HG03571 (cell line): ENCODE results near the gene DYNLRB1.

ENCODE experiments used
- ATAC-seq: cut with Tn5 transposase; IDR thresholded peaks from one replicate; pipeline ENCODE4 v1.9.1; 2021; ENCODE audit not compliant: unreplicated experiment

The DYNLRB1 gene

DNA sequence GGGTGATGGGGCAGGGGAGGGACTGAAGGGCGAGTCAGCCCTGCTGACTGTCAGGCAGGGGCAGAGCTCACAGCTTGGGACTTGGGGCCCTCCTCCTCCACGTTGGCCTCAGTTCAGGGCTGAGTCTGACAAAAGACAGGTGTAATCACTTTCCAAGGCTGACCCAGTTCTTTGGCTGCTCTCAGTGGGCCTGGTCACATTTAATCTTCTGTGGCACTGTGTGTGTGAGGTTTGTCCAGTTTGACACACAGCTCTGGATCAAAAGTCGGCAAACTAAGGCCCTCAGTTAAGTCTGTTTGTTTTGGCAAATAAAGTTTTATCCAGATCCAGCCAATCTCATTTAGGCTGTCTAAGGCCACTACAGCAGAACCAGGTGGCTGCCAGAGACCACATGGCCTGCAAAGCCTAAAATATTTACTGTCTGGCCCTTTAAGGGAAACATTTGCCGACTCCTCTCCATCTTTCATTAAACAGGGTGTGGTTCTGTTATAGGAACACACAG, 37.2 kb downstream of the DYNLRB1 start:
- no peak for ATAC-seq

DNA sequence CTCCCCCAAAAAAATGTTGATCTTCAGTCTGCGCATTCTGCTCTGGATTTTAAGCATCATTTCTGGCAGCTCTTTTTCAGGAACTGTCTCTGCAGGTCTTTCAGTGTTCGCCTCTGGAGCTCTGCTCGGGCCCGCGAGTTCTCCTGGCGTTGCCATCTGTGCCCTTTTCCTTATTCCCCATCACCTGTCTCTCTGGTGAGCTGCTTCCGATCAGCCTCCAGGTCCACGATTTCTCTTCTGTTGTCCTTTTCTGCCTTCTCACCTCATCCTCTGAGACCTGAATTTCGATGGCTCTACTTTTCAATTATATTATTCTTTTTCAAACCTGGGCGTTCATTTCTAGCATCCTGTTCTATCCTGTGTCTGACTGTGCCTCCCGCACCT, 41.7 kb downstream of the DYNLRB1 start:
- no peak for ATAC-seq

DNA sequence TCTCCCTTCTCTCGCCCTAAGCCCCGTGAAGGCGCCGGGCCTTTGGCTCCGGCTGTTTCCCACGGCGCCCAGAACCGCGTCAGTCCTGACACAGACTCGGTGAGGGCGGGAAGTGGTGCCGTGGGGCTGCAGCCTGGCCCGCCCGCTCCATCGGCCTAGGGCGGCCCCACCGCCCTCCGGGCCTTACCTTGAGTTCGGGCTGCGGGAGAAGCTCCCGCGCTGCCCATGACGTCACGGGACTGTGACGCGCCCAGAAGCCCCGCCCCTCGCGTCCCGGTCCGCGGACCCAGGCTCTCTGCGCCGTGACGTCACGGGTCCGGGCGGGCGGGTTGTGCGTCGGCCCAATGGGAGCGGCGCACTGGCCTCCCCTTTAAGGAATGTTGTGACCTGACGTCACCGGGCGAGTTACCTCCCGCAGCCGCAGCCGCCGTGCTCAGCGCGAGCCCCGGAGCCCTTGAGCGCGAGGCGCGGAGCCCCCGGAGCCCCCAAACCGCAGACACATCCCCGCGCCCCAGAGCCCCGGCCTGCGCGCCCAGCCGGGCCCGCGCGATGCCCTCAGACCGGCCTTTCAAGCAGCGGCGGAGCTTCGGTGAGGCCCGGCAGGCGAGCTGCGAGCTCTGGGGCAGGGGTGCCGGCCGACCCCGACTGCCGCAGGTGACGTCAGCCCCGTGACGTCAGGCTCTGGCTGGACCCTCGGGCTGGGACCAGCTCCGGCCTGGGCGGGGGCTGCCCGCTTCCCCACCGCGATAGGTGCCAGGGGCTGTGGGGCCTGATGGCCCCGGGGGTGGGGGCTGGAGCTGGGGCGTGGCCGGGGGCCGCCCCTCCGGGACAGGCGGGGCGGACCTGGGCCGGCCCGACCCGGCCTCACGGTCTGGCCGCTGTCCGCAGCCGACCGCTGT, 42.3 kb downstream of the DYNLRB1 start, which contains the start of gene MAP1LC3A:
TSS of gene MAP1LC3A (plus strand) at position 399 of the 899 bp plus-strand sequence. CDS start at position 550, 151 bp downstream.
- no peak for ATAC-seq

DNA sequence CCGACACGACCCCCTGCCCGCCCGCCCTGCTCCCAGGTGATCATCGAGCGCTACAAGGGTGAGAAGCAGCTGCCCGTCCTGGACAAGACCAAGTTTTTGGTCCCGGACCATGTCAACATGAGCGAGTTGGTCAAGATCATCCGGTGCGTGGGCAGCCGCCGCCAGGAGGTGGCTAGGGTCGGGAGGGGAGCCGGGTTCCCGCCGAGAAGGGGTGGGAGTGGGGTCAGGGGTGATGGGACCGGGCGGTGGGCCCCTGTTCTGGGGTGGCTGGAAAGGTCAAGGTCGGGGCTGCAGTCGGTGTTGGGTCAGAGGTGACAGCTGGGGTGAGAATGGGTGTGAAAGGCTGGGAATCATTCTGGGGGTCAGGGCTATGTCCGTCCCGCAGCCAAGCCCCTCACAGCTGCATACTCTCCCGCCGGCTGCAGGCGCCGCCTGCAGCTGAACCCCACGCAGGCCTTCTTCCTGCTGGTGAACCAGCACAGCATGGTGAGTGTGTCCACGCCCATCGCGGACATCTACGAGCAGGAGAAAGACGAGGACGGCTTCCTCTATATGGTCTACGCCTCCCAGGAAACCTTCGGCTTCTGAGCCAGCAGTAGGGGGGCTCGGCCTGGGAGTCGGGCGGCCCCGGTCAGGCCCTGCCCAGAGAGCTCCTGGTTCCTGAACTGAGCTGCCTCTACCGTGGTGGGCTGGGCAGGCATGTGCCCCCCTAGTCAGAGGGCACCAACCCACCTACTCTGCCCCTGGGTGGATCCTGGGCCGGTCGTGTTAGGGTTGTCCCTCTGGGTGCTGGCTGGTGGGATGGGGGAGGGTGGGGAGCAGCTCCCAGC, 43.3 kb downstream of the DYNLRB1 start:
- ATAC-seq = no peak

DNA sequence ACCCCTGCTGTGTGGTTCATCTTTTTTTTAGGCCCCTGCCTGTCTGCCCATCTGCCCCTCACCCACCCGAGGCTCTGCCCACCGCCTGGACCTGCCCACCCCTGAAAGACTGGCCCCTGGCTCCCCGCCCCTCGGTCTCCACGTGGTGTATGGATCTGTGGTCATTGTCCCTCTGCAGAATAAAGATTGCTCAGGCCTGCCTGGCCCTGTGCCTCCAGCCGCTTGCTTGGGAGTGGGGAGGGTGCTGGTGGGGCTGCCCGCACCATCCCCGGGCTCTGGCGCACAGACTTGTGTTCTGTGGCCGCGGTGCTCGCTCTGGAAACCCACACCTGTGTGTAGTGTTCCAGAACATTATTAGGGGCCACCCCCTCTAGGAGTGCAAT, 43.9 kb downstream of the DYNLRB1 start:
- ATAC-seq = no peak

DNA sequence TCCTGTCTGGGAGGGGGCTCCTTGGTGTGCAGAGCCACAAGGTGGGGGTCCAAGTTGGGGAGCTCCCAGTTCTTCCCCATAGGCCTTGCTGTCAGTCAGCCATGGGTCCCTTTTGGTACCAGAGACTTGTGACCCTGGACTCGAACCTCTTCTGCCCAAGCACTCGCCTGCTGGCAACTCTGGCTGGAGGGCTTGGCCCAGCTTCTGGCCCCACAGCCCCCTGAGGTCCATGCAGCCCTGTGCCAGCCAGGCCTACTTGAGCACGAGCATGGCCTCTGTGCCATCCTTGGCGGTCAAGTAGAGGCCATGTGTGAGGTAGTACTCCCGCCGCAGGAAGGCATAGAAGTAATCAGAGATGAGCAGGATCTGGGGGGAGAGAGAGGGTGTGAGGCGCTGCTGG, 44.4 kb downstream of the DYNLRB1 start:
- no peak for ATAC-seq

DNA sequence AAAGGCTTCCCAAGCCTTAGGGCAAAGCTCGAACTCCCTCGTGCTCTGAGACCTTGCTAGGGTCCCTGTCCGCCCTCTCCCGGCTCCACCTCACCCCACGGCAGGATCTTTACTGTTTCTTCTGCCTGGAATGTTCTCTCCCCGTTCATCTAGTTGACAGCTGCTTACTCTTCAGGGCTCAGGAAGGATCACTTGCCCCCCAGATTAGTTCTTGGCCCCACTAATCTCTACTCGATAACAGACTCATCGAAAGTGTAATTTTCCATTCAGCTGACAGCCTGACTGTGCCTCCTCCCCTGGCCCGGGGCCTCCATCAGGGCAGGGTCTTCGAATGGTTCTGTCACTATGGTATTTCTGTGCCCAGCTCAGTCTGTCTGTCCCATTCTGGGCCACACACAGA, 45.4 kb downstream of the DYNLRB1 start:
- no peak for ATAC-seq

DNA sequence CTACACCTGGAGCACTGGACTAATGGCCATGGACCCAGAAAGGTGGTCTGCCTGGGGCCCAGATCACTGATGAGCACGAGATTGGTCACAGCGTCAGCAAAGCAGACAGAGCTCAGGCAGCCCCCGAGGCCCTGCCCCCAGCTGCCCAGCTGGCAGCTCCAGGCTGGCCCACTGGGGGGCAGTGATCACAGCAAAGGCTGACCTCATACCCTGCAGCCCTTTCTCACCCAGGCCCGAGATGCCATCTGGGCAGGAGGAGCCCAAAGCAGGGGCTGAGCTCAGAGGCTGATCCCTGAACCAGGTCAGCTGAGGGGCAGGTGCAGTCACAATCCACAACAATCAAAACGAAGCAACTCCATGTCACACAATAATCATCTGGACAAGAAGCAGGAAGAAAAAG, 46.4 kb downstream of the DYNLRB1 start:
- no peak for ATAC-seq

DNA sequence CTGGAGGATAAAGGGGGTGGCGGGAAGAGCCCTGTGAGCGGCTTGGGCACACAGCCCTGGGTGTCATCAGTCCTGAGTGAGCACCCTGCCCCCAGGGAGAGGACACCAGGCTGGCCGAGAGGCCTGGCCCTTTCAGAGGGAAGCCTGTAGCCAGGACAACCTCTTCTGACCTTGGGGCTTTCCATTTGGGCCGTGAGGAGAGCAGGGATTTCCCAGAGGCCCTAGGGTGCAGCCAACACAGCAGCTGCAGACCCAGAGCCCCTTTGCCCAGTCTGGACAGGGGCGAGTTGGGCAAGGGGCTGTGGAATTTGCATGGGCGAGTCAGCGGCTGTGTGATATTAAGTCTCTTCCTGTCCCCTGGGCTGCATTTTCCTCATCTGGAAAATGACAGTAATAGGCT, 48.6 kb downstream of the DYNLRB1 start:
- ATAC-seq = no peak

DNA sequence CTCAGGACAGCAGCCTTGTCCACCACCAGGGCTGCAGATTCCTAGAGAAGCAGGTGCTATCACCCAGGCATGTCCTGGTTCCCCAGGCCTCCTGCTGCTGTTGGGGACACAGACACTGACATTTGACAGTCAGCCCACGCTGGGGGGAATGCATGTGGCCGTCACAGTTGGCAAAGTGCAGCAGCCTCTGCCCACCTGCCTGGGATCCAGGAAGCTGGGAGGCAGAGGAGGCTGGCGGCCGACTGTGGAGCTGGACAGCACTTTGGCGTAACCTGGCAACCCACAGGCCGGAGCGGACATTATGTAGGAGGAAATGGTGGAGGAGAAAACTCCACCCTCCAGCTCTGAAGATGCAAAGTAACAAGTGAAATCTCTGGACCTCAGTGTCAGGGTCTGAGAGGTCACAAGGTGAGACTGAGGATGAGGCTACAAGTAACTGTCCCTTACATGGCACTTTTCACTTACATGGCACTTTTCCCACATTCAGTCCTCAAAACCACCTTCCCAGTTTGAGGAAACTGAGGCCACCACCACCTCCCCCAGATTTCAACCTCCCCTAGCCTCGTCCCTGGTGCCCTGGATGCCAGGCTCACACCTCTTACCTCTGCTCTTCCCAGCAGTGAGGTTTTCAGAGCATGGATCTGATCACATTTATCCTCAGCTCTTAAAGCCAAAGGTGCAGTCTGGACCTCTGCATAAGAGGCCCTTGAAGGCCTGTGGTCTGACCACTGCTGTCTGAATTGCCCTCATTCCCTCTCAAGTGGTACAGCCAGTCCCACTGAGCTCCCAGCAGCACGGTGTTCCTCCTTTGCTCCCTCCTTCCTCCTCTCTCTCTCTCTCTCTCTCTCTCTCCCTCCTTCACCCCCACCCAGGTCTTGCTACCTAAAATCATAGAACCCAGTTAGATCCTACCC, 51.0 kb downstream of the DYNLRB1 start:
- no peak for ATAC-seq

DNA sequence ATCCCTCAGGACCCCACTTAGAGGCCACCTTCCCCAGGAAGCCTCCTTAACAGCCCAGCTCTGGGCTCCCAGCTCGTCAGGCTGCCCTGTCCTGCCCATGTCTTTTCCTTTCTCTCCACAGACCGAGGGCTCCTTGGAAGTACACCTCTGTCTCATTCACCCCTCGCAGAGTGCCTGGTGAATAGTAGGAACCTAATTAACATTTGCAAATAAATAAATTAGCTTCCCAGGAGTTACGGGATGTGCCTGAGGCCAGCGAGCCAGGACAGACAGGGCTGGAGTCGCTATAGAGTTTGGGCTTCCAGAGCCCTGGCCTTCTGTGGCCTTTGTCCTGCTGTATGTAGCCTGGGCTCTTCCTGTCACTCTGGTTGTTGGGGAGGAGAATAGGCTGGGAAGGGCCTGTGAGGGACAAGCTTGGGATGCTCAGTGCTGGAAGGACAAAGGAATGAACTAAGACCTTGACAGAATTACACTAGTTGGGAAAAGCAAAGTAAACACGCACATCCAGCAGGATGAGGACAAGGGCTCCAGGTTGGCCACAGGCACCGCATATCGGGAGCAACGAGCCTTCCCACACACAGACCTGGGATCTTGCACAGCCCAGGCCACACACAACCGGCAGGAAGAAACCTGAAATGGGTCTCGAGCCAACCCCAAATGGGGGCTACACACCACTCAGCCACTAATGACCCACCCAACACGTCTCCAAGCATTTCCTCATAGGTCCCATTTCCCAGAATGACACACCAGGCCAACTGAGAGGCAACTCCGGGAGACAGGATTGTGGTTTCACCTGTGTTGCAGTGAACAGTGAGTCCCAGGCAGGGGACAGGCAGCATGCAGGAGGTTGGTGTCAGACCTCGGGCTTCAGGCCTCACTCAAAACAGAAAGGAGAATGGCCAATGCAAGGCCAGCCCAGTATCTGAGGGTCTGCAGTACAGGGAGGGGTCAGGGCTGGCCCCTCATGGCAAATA, 52.0 kb downstream of the DYNLRB1 start:
- no peak for ATAC-seq

DNA sequence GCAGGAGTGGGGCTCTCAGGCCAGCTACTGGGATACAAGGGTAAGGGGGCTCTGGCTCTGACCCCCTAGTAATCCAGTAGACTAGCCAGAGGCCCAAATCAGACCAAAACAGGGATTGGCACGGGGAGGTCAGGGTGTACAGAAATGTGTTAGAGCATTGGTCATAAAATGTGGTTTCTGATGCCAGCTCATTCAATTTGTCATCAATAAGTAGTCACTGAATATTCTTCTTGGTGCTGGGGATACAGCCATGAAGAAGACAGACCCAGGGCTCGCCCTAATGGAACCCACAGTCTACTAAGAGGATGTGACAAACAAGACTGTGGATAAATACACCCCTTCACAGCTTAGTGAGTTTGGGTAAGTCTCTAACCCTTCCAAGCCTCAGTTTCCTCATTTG, 53.4 kb downstream of the DYNLRB1 start:
- ATAC-seq = no peak

DNA sequence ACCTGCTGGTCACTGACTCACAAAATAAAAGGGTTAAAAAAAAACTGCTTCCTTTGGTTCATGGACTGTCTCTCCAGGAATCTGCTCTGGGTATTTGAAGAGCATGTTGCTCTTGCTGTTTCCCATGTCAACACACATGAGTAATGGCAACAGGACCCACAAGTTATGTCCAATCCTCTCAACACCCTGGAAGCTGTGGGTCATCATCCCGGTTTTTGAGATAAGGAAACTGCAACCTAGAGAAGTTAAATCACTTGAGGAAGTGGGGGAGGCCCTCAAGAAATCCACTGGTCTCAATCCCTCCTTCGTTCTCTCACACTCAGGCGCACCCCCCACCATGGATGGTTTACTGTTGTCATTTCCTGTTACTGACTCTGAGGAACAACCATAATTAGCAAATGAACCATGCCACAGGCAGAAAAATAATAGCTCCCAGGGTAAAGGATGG, 54.7 kb downstream of the DYNLRB1 start:
- no peak for ATAC-seq

DNA sequence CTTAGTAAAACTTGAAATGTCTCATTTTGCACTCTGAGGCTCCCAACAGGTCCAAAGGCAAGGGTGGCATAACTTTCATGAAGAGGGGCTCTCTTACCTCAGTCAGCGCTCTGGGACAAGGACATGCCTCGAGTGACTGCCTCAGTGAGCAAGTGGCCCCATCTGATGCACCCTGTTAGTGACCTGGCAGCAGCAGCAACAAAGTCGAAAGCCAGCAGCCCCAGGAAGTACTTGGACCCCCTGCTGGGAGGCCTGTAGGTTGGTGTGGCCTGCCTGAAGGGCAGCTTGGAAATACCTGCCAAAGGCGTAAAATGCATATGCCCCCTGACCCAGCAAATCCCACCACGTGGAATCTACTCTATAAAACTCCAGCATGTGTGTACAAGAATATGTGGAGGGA, 55.5 kb downstream of the DYNLRB1 start:
- no peak for ATAC-seq

DNA sequence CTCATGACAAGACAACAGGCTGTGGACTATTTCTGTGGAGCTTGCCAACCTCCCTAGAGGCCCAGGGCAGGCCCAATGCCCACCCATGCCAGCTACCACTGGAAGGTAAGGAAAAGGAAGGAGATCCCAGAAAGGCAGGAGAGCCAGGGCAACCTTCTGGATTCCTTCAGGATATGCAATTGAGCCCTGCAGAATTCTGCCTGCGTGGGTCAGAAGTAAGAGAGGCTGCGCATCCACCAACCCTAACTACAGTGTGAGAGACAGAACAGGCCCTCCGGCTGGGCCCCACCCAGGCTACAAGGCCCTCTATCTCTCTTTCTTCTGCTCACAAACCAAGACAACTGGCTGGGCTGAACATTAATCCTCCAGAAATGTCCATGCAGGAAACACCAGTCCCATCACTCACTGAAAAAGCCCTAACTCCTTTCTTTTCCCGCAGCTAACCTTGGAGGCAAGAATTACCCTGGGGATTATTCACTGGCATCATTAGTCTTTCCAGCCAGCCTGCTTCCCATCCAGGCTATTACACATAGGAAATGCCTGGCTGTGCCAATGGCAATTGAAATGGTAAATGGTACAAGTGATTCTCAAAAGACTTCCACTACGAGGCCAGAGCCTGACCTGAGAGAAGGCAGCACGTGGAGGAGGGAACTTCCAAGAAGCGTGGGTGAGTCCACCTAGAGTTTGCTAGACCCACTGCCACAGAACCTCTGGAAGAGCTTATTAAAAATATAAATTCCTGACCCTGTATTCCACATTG, 57.5 kb downstream of the DYNLRB1 start:
- ATAC-seq = no peak

DNA sequence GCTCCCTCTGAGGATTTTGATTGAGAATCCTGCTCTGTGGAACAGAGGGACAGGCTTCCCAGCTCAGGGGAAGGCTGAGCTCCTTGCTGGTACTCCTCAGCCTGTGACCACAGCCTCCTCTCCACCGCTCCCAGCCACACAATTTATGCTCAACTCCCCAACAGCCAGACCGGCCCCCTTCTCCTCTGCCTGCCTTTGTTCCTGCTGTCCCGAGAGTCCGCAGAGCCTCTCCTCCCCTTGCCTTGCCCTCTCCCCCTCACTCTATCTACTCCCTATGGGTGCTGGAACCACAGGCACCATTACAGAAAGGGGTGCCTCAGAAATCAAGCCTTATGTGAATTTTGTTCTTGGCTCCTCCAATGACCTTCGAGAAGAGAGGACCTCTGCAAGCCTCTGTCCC, 58.2 kb downstream of the DYNLRB1 start:
- ATAC-seq = no peak

DNA sequence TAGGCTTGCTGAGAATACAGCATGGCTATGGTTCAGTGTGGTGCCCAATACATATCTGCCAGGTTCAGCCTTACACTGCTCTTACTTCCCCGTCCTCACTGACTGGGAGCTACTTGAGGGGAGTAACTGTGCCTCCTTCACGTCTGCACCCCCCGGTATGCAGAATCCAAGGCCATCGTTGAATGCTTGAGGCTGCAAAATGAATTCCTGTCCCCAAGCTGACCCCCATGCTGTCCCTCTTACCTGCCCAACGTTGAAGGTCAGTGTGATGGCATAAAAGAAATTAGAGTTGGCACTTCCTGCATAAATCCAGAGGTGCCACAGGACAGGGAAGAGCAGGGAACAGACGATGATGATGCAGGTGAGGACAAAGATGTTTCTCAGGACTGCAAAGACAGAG, 58.6 kb downstream of the DYNLRB1 start:
- no peak for ATAC-seq

DNA sequence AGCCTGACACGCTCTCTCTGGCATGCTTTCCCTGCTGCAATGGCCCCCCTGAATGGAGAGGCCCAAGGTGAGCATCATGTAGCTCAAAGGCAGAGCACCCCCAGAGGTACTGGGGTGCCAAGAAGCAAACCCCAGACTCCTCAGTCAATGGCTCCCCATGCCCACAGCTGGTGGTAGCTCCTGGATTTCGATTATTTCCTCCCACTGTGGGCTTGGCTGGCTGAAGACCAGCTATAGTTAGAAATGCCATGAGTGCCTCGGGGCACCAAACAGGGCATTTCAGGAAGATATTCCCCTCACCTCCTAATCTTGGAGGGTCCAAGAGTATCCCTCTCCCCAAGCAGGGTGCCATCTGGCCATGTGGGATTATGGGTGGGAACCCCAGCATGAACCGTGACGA, 59.0 kb downstream of the DYNLRB1 start:
- ATAC-seq = no peak

DNA sequence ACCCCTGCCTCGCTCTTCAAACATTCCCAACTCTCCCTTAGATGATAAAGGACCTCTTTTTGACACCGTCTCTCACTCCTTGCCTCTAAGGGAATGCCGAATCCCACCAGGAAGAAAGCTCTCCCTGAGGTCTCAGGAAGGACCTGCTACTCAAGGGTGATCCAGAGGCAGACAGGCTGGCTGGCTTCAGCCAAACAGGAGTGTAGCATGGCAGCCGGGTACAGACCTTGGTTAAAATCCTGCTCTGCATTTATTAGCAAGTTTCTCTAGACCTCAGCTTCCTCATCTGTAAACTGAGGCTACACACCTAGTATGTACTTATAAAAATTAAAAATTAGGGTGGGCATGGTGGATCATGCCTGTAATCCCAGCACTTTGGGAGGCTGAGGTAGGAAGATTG, 59.5 kb downstream of the DYNLRB1 start:
- no peak for ATAC-seq
